Stimulated activated CD4-positive, alpha-beta T cell treated with anti-CD3 and anti-CD28 coated beads, Interleukin-1b, Interleukin-23, amount 100 ng/mL, for 1 hour (primary cell): Measurements from ENCODE around the gene ZFYVE28.
"Not testable (repeated sequence)": the region's sequence is repeated elsewhere in the genome, so short reads cannot be mapped to it uniquely, and the experiment has no call there.

ENCODE experiments used
- DNase-seq, 2 donors: peaks; one replicate each; pipeline ENCODE4 v3.0.0-alpha.2; 2020; ENCODE audit warnings: low read depth in 2 of 2

ZFYVE28 gene

GRCh38 chr4:2390784-2391421 lies 27.5 kb downstream of the ZFYVE28 start:
- no peak for DNase-seq

- DNase-seq = no peak
These were observed 28.3 kb downstream of the ZFYVE28 start for GRCh38 chr4:2390146-2390545.

- DNase-seq = no peak
These were observed 28.8 kb downstream of the ZFYVE28 start for GRCh38 chr4:2389691-2390090.

GRCh38 chr4:2388429-2389182 lies 29.8 kb downstream of the ZFYVE28 start:
- no peak for DNase-seq

GRCh38 chr4:2387829-2388228 lies 30.6 kb downstream of the ZFYVE28 start:
- DNase-seq = no peak

GRCh38 chr4:2387218-2387617 lies 31.2 kb downstream of the ZFYVE28 start:
- DNase-seq = no peak

- DNase-seq = no peak
These were observed 31.7 kb downstream of the ZFYVE28 start for GRCh38 chr4:2386717-2387116.

- no peak for DNase-seq
These were observed 32.9 kb downstream of the ZFYVE28 start for GRCh38 chr4:2385516-2385915.

GRCh38 chr4:2384245-2384644 lies 34.2 kb downstream of the ZFYVE28 start:
- DNase-seq = no peak

- no peak for DNase-seq
These were observed 34.7 kb downstream of the ZFYVE28 start for GRCh38 chr4:2383760-2384159.

GRCh38 chr4:2383220-2383631 lies 35.2 kb downstream of the ZFYVE28 start:
- DNase-seq = not testable (repeated sequence)

- DNase-seq = not testable (repeated sequence)
These were observed 35.7 kb downstream of the ZFYVE28 start for GRCh38 chr4:2382769-2383202.

GRCh38 chr4:2380589-2380988 lies 37.9 kb downstream of the ZFYVE28 start:
- not testable (repeated sequence) for DNase-seq

- no peak for DNase-seq
These were observed 39.5 kb downstream of the ZFYVE28 start for GRCh38 chr4:2378898-2379297.

GRCh38 chr4:2378401-2378800 lies 40.0 kb downstream of the ZFYVE28 start:
- no peak for DNase-seq

- DNase-seq = no peak
These were observed 41.2 kb downstream of the ZFYVE28 start for GRCh38 chr4:2377241-2377640.

GRCh38 chr4:2375427-2375826 lies 43.0 kb downstream of the ZFYVE28 start:
- no peak for DNase-seq

GRCh38 chr4:2373532-2373931 lies 44.9 kb downstream of the ZFYVE28 start:
- no peak for DNase-seq

GRCh38 chr4:2372488-2373030 lies 45.9 kb downstream of the ZFYVE28 start:
- no peak for DNase-seq

GRCh38 chr4:2371765-2372487 lies 46.5 kb downstream of the ZFYVE28 start:
- no peak for DNase-seq

- no peak for DNase-seq
These were observed 47.7 kb downstream of the ZFYVE28 start for GRCh38 chr4:2370597-2371320.
